Measurements from ENCODE around the gene SLC2A11. TPM values are rescaled to one million over a fixed set of nuclear protein-coding genes. Genes with fewer than 3 reads are reported as not detected.

SLC2A11 gene
- total RNA-seq, 1 experiment from 2014 or later, result 9.4 TPM

DNA sequence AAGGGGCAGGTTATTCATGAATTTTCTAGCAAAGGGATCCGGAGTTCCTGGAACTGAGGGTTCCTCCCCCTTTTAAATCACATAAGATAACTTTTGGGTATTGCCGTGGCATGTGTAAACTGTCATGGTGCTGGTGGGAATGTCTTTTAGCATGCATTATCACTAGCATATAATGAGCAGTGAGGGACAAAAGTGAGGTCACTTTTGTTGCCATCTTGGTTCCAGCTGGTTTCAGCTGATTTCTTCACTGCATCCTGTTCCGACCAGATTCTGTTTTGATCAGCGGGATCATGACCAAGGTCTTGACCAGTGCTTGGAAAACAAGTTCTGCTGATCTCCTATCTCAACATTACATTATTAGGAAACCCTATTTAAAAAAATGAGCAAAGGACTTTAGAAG, 43.9 kb downstream of the SLC2A11 start:
- POLR2A ChIA-PET (ENCODE audit: unreplicated experiment), result no interaction called here
- Histone ChIP-seq H3K4me1 (ENCODE audit: insufficient read depth, low read length) (no peaks in the 10 kb centered on the region), H3K4me2 (ENCODE audit: low read length) (no peak overlapping the region), H3K9me2 (replicated peaks; ENCODE audit: low read length) (no peaks in the 10 kb centered on the region), H3K9me3 (ENCODE audit: low read length) (no peaks in the 10 kb centered on the region), H3K27me3 (ENCODE audit: low read length) (no peaks in the 10 kb centered on the region), H4K20me1 (ENCODE audit: low read length) (peaks cover 6% of the 10 kb centered on the region; the same call in 1 of the 2 replicates), H3K4me3 (ENCODE audit: low read length) (no peak overlapping the region), H3K79me2 (ENCODE audit: low read length) (peaks cover 6% of the 10 kb centered on the region; the same call in 1 of the 2 replicates), H3K27ac (ENCODE audit: low read length) (no peak overlapping the region), H3F3A (ENCODE audit: low read length, unreplicated experiment) (no peaks in the 10 kb centered on the region), H3K9ac (ENCODE audit: low read length) (no peak overlapping the region), H2AFZ (ENCODE audit: low read length) (no peak overlapping the region), H3K36me3 (ENCODE audit: low read depth, low read length) (peaks cover 8% of the 10 kb centered on the region)
- no peak for ATAC-seq
- intact Hi-C loops (cut with micrococcal nuclease), result no loop called here
- CTCF ChIA-PET, result no interaction called here
- DNase-seq, result no peak
- BruUV-seq (replicated peaks), result no TSS peak
- TF ChIP-seq, protein P1, sequence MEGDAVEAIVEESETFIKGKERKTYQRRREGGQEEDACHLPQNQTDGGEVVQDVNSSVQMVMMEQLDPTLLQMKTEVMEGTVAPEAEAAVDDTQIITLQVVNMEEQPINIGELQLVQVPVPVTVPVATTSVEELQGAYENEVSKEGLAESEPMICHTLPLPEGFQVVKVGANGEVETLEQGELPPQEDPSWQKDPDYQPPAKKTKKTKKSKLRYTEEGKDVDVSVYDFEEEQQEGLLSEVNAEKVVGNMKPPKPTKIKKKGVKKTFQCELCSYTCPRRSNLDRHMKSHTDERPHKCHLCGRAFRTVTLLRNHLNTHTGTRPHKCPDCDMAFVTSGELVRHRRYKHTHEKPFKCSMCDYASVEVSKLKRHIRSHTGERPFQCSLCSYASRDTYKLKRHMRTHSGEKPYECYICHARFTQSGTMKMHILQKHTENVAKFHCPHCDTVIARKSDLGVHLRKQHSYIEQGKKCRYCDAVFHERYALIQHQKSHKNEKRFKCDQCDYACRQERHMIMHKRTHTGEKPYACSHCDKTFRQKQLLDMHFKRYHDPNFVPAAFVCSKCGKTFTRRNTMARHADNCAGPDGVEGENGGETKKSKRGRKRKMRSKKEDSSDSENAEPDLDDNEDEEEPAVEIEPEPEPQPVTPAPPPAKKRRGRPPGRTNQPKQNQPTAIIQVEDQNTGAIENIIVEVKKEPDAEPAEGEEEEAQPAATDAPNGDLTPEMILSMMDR (conservative IDR thresholded peaks at IDR 0.05; ENCODE audit: low read depth, low read length), result no peak
- TF ChIP-seq EZH2phosphoT487 (IDR thresholded peaks at IDR 0.05; ENCODE audit: borderline replicate concordance, low read length), result no peak
- no peak for TF ChIP-seq EZH2 (IDR thresholded peaks at IDR 0.05; ENCODE audit: low read length, unreplicated experiment)

DNA sequence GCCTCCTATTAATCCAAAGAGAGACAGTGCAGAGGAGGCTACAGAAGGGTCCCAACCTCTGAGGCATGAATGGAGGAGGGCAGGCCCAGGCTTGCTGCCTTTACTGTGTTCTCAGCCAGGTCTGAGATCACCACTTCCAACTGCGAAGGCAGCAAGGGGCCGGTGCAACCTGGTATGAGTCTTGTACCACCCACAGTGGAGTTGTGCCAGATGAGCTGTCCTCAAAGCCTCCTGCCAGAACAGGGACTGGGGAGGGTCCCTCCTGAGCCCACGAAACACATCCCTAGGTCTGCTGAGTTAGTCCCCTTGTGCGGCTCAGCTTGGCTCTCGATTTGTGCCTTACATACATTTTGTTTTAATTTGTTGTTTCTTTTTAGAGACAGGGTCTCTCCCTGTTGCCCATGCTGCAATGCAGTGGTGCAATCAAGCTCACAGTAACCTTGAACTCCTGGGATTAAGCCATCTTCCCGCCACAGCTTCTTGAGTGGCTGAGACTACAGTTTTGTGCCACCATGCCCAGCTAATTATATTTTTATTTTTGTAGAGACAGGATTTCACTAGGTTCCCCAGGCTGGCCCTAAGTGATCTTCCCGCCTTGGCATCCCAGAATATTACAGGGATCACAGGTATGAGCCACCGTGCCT, 45.8 kb downstream of the SLC2A11 start:
- no peaks in the 10 kb centered on the region for H4K20me1 ChIP-seq (ENCODE audit: low read length)
- no peaks in the 10 kb centered on the region for H3K9me3 ChIP-seq (ENCODE audit: low read length)
- no peak overlapping the region for H2AFZ ChIP-seq (ENCODE audit: low read length)
- H3K27ac ChIP-seq (ENCODE audit: low read length), result no peak overlapping the region
- H3K4me3 ChIP-seq (ENCODE audit: low read length), result no peak overlapping the region
- no peak overlapping the region for H3K4me2 ChIP-seq (ENCODE audit: low read length)
- no peaks in the 10 kb centered on the region for H3K9me2 ChIP-seq (replicated peaks; ENCODE audit: low read length)
- H3K9ac ChIP-seq (ENCODE audit: low read length), result no peak overlapping the region
- H3K4me1 ChIP-seq (ENCODE audit: insufficient read depth, low read length), result no peaks in the 10 kb centered on the region
- POLR2A ChIA-PET (ENCODE audit: unreplicated experiment), result interaction anchor here (0.6 kb wide), 1 partner anchor 10 kb away, joined by 3 read pairs; no protein-coding TSS in a partner anchor
- H3K27me3 ChIP-seq (ENCODE audit: low read length), result no peaks in the 10 kb centered on the region
- no peaks in the 10 kb centered on the region for H3K79me2 ChIP-seq (ENCODE audit: low read length)
- no peak for ATAC-seq
- DNase-seq, result no peak
- intact Hi-C loops (cut with micrococcal nuclease), result no loop called here
- no peaks in the 10 kb centered on the region for H3F3A ChIP-seq (ENCODE audit: low read length, unreplicated experiment)
- no peak for TF ChIP-seq EZH2 (IDR thresholded peaks at IDR 0.05; ENCODE audit: low read length, unreplicated experiment)
- CTCF ChIA-PET, result no interaction called here
- H3K36me3 ChIP-seq (ENCODE audit: low read depth, low read length), result no peaks in the 10 kb centered on the region
- BruUV-seq (replicated peaks), result no TSS peak

DNA sequence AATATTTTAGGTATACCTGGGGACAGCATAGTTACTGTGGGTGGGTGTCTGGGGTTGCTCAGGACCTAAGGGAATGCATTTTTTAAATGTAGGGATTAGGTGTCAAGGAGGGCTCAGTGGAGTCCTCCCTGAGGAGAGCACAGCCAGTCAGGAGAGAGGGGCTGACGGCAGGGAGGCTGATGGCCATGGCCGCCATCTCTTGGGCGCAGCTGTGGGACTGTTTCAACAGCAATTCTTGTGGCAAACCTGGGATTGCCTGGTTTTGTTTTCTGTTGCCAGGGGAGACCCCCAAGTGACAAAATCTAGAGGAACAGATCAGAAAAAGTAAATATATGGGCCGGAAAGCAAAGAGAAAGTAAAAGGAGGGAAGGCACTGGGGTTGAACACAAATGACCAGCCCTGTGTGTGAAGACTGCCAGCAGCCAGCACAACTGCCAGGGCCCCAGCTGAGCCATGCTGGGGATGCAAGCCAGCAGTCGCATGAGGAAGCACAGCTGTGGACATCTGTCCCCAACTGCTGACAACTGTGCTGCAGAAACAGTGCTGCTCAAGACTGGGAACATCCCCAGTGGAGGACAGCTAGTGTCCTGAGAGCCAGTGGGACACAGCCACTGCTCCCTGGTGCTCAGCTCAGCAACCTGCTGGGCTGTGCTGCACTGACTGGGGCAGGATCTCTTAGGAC, 47.0 kb downstream of the SLC2A11 start:
- H4K20me1 ChIP-seq (ENCODE audit: low read length), result no peaks in the 10 kb centered on the region
- no peak overlapping the region for H3K27ac ChIP-seq (ENCODE audit: low read length)
- no peaks in the 10 kb centered on the region for H3K27me3 ChIP-seq (ENCODE audit: low read length)
- H3K9me3 ChIP-seq (ENCODE audit: low read length), result no peaks in the 10 kb centered on the region
- intact Hi-C loops (cut with micrococcal nuclease), result no loop called here
- ChIA-PET POLR2A (ENCODE audit: unreplicated experiment) (interaction anchor here (0.5 kb wide), 1 partner anchor 16 kb away, joined by 10 read pairs; no protein-coding TSS in a partner anchor), CTCF (no interaction called here)
- ATAC-seq (no peak), DNase-seq (no peak)
- no peaks in the 10 kb centered on the region for H3F3A ChIP-seq (ENCODE audit: low read length, unreplicated experiment)
- H3K9ac ChIP-seq (ENCODE audit: low read length), result no peak overlapping the region
- H3K4me3 ChIP-seq (ENCODE audit: low read length), result no peak overlapping the region
- TF ChIP-seq EZH2phosphoT487 (IDR thresholded peaks at IDR 0.05; ENCODE audit: borderline replicate concordance, low read length) (no peak), EZH2 (IDR thresholded peaks at IDR 0.05; ENCODE audit: low read length, unreplicated experiment) (no peak)
- TF ChIP-seq, protein P1 (conservative IDR thresholded peaks at IDR 0.05; ENCODE audit: low read depth, low read length), result no peak
- H3K79me2 ChIP-seq (ENCODE audit: low read length), result no peaks in the 10 kb centered on the region
- H3K4me1 ChIP-seq (ENCODE audit: insufficient read depth, low read length), result no peaks in the 10 kb centered on the region
- no peaks in the 10 kb centered on the region for H3K36me3 ChIP-seq (ENCODE audit: low read depth, low read length)
- H3K9me2 ChIP-seq (replicated peaks; ENCODE audit: low read length), result no peaks in the 10 kb centered on the region
- H2AFZ ChIP-seq (ENCODE audit: low read length), result no peak overlapping the region
- no peak overlapping the region for H3K4me2 ChIP-seq (ENCODE audit: low read length)
- no TSS peak for BruUV-seq (replicated peaks)
